Transverse colon (tissue), 4 donors: ENCODE results near the gene ELOA2. TPM values are rescaled to one million over a fixed set of nuclear protein-coding genes. Genes with fewer than 3 reads are reported as not detected.

Source experiments
- DNase-seq: peaks from one replicate; pipeline ENCODE4 v3.0.0-alpha.2; 2019
- H3K27ac ChIP-seq, 4 donors: fragments of 200-600 bp; sonication (generic); 2 replicates each; pipeline ENCODE4 v1.5.1; 2016 to 2018; ENCODE audit warnings: inconsistent platforms in 4 of 4
- H3K27me3 ChIP-seq: fragments of 200-600 bp; sonication (generic); 2 replicates; pipeline ENCODE4 v1.5.1; 2017; ENCODE audit warnings: inconsistent platforms
- H3K36me3 ChIP-seq, 4 donors: fragments of 200-600 bp; sonication (generic); 2 replicates each; pipeline ENCODE4 v1.5.1; 2017 to 2019; ENCODE audit warnings: inconsistent platforms in 4 of 4
- H3K4me1 ChIP-seq, 4 donors: fragments of 200-600 bp; sonication (generic); 2 replicates each; pipeline ENCODE4 v1.5.1; 2017 to 2020; ENCODE audit warnings: inconsistent platforms in 4 of 4
- H3K4me3 ChIP-seq, 4 donors: fragments of 200-600 bp; sonication (generic); 1 replicate in 1 of 4; 2 replicates in 3 of 4; pipeline versions ENCODE4 v1.5.1 to v1.6.1; 2017 to 2019; ENCODE audit warnings: inconsistent platforms in 4 of 4
- H3K9me3 ChIP-seq, 2 donors: fragments of 200-600 bp; sonication (generic); 2 replicates each; pipeline ENCODE4 v1.5.1; 2017 to 2019; ENCODE audit warnings: inconsistent platforms in 2 of 2
- CTCF ChIP-seq, 5 experiments: fragments of 200-600 bp in 3 of 5; fragments of 450-650 bp in 2 of 5; sonication (generic) in 3 of 5; IDR thresholded peaks; 1 replicate in 2 of 5; 2 replicates in 3 of 5; pipeline ENCODE4 v1.5.1; 2016 to 2017; ENCODE audit warnings: antibody characterized with exemption in 5 of 5, inconsistent platforms in 3 of 5, mild to moderate bottlenecking in 2 of 5, moderate library complexity in 1 of 5
- EP300 ChIP-seq: sonication (generic); formaldehyde crosslinking; IDR thresholded peaks from one replicate; pipeline ENCODE4 v1.6.1; 2017; ENCODE audit warnings: antibody characterized with exemption, low read depth
- POLR2A ChIP-seq: fragments of 450-650 bp; IDR thresholded peaks from one replicate; pipeline ENCODE4 v1.6.1; 2016; ENCODE audit warnings: antibody characterized with exemption, mild to moderate bottlenecking, moderate library complexity
- POLR2AphosphoS5 ChIP-seq, 3 donors: sonication (generic); formaldehyde crosslinking; IDR thresholded peaks; one replicate each; pipeline ENCODE4 v1.6.1; 2016; ENCODE audit warnings: antibody characterized with exemption in 3 of 3
- WGBS, 2 donors: methylation state at CpG; one replicate each; pipeline ENCODE4 v1.1.5; 2018; ENCODE audit warnings: low coverage in 1 of 2; 5-methylcytosine and 5-hydroxymethylcytosine counted together
- in situ Hi-C, 4 donors: fragments of 200-750 bp; cut with MboI; loops; one replicate each; pipeline versions ENCODE4 v1.15.0 to v1.15.1; 2017; ENCODE audit warnings: low sequenced_read_pairs in 3 of 4, low pct_ligation_motif_present in 1 of 4, low pct_unique_long_range_greater_than_20kb in 1 of 4
- intact Hi-C: fragments of 100-400 bp; cut with DNase I; formaldehyde crosslinking; loops from one replicate; pipeline ENCODE4 v1.15.1; 2023; ENCODE audit warnings: low total_unique reads
- total RNA-seq, 4 donors: library from RNA; depleted of rRNA; stranded (reverse); fragments of >200 nt; gene quantifications; one replicate each; pipeline ENCODE4 v1.1.0, GENCODE V29; 2016

The ELOA2 gene
- total RNA-seq, 4 donors from 2014 or later = not detected

GRCh38 chr18:47054369-47054768 lies 18.9 kb upstream of the ELOA2 start:
- WGBS, 2 donors = 80 to 86% methylated on average over 5 of the region's 5 CpGs
- no peaks in the 10 kb centered on the region for H3K4me1 ChIP-seq
- no peaks in the 10 kb centered on the region for H3K27me3 ChIP-seq
- no peak for TF ChIP-seq EP300
- TF ChIP-seq CTCF (IDR thresholded peaks at IDR 0.05) = no peak
- no peak for TF ChIP-seq POLR2AphosphoS5 (IDR thresholded peaks at IDR 0.05)
- no peak for TF ChIP-seq POLR2A
- no peak overlapping the region for H3K27ac ChIP-seq
- in situ Hi-C loops (no loop called here), intact Hi-C loops (no loop called here)
- no peaks in the 10 kb centered on the region for H3K36me3 ChIP-seq
- no peaks in the 10 kb centered on the region for H3K9me3 ChIP-seq
- H3K4me3 ChIP-seq = no peak overlapping the region
- DNase-seq = no peak

- Histone ChIP-seq H3K4me3 (no peak overlapping the region), H3K27me3 (no peaks in the 10 kb centered on the region), H3K9me3 (no peaks in the 10 kb centered on the region), H3K36me3 (no peaks in the 10 kb centered on the region), H3K4me1 (no peaks in the 10 kb centered on the region), H3K27ac (no peak overlapping the region)
- in situ Hi-C loops = no loop called here
- intact Hi-C loops = no loop called here
- 30 to 37% methylated on average over 7 of the region's 7 CpGs for WGBS, 2 donors
- no peak for DNase-seq
- TF ChIP-seq POLR2AphosphoS5 (IDR thresholded peaks at IDR 0.05) = no peak
- TF ChIP-seq CTCF (IDR thresholded peaks at IDR 0.05) = peak; percentile 53 to 57 (median 54)
Measured at GRCh38 chr18:47050468-47050867, 15.0 kb upstream of the ELOA2 start.

- intact Hi-C loops = no loop called here
- H3K4me1 ChIP-seq = no peaks in the 10 kb centered on the region
- H3K36me3 ChIP-seq = no peaks in the 10 kb centered on the region
- no peaks in the 10 kb centered on the region for H3K27me3 ChIP-seq
- 78 to 88% methylated on average over 5 to 6 of the region's 6 CpGs for WGBS, 2 donors
- TF ChIP-seq EP300 = no peak
- TF ChIP-seq POLR2AphosphoS5 (IDR thresholded peaks at IDR 0.05) = no peak
- TF ChIP-seq POLR2A = no peak
- TF ChIP-seq CTCF (IDR thresholded peaks at IDR 0.05) = no peak
- no peak overlapping the region for H3K27ac ChIP-seq
- H3K4me3 ChIP-seq = no peak overlapping the region
- H3K9me3 ChIP-seq = no peaks in the 10 kb centered on the region
- in situ Hi-C loops = no loop called here
- no peak for DNase-seq
Measured at GRCh38 chr18:47040982-47041381, 5.6 kb upstream of the ELOA2 start.

- WGBS, 2 donors = 83 to 84% methylated on average over 3 of the region's 3 CpGs
- Histone ChIP-seq H3K36me3 (no peaks in the 10 kb centered on the region), H3K27ac (no peak overlapping the region), H3K4me1 (no peaks in the 10 kb centered on the region), H3K9me3 (no peaks in the 10 kb centered on the region), H3K4me3 (no peak overlapping the region), H3K27me3 (no peaks in the 10 kb centered on the region)
- TF ChIP-seq CTCF (IDR thresholded peaks at IDR 0.05) (no peak), EP300 (no peak), POLR2A (no peak), POLR2AphosphoS5 (IDR thresholded peaks at IDR 0.05) (no peak)
- intact Hi-C loops = no loop called here
- in situ Hi-C loops = no loop called here
- DNase-seq = no peak
Measured at GRCh38 chr18:47036927-47037578, 1.6 kb upstream of the ELOA2 start.
